Ishikawa (cell line): ENCODE measurements around the gene PRKD2.

ENCODE experiments used
- NFIC ChIP-seq: IDR thresholded peaks from 2 replicates; pipeline ENCODE4 v1.6.1; 2012
- REST ChIP-seq: IDR thresholded peaks from 2 replicates; pipeline ENCODE4 v1.6.1; 2012; ENCODE audit warnings: low read depth, mild to moderate bottlenecking
- ZBTB7A ChIP-seq: IDR thresholded peaks from 2 replicates; pipeline ENCODE4 v1.6.1; 2012; ENCODE audit warnings: low read depth

GRCh38 chr19:46661020-46661731, 55.7 kb downstream of the PRKD2 start, which contains the start of gene DACT3:
- TF ChIP-seq ZBTB7A = 0 out of 2 replicates have a peak, but pooled peaks have one; percentile 3
- peak; percentile 78 for TF ChIP-seq NFIC
- TF ChIP-seq REST = no peak
